Erythroblast (primary cell): Measurements from ENCODE around the gene SCTR.

Experiments
- GATA1 ChIP-seq: IDR thresholded peaks from 2 replicates; pipeline ENCODE4 v1.6.1; 2011; ENCODE audit warnings: low read depth, mild to moderate bottlenecking, control low read depth, low read length, moderate library complexity
- POLR2A ChIP-seq: IDR thresholded peaks from 2 replicates; pipeline ENCODE4 v1.6.1; 2011; ENCODE audit warnings: mild to moderate bottlenecking, low read length

DNA sequence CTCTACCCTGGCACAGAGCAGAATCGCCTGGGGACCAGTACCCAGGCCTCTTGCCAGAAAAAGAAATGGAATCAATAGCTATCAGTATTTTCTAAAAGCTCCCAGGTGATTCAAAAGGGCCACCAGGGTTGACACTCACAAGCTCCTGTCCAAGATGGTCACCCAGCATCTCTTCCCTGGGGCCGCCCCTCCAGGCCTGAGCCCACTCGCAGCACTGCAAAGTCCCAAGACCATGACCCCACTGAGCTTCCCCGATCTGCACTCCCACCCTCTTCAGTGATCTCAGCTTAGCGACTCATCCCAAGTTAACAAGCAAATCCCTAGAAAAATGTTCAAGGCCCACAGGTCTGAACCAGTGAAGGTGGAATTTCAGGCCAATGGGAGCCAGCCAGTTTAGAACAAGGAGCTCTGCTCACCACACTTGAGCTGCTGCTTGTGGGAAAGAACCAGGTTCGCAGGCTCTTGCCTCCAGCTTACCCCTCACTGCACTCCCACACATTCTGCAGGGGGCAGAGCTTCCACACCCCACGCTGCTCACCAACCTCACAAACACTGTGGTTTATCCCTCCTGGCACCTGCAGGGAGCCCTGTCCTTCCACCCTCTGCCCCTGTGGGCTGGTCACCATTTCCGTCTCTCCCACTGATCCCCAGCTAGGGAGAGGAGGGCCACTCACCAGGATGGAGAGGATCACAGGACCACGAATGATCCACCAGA, 72.8 kb downstream of the SCTR start:
- TF ChIP-seq POLR2A (no peak), GATA1 (no peak)
